Stimulated activated naive CD8-positive, alpha-beta T cell treated with anti-CD3 and anti-CD28 coated beads, Interleukin-15, amount 100 ng/mL, for 72 hours (primary cell): ENCODE results near the gene SRCAP.
A peak's percentile ranks its signal among the peaks of the same experiment; 100 is the strongest.
"Not testable (repeated sequence)": the region's sequence is repeated elsewhere in the genome, so short reads cannot be mapped to it uniquely, and the experiment has no call there.

ENCODE experiments used
- ATAC-seq: fragments of 150-1000 bp; cut with Tn5 transposase; 2 replicates; pipeline ENCODE4 v1.10.0; 2021; ENCODE audit warnings: mild to moderate bottlenecking, moderate library complexity
- DNase-seq, 2 donors: peaks; one replicate each; pipeline ENCODE4 v3.0.0; 2021 to 2022
- H3K27ac Mint-ChIP-seq, 2 donors: one replicate each; pipeline ENCODE4 v1.8.0; 2022; ENCODE audit warnings: mild to moderate bottlenecking in 2 of 2, mixed read lengths in 2 of 2, moderate library complexity in 2 of 2
- H3K27me3 Mint-ChIP-seq: one replicate; pipeline ENCODE4 v1.8.0; 2022; ENCODE audit warnings: mixed read lengths
- H3K4me1 Mint-ChIP-seq: one replicate; pipeline ENCODE4 v1.8.0; 2022; ENCODE audit warnings: mild to moderate bottlenecking, mixed read lengths
- H3K4me3 Mint-ChIP-seq, 2 donors: one replicate each; pipeline ENCODE4 v1.8.0; 2022; ENCODE audit warnings: mild to moderate bottlenecking in 2 of 2, mixed read lengths in 2 of 2, moderate library complexity in 1 of 2
- H3K9me3 Mint-ChIP-seq, 2 donors: one replicate each; pipeline ENCODE4 v1.8.0; 2022; ENCODE audit warnings: mixed read lengths in 2 of 2

Gene SRCAP

GRCh38 chr16:30675143-30675542, 23.8 kb upstream of the SRCAP start:
- no peak for ATAC-seq
- Mint-ChIP-seq H3K27ac (no peak overlapping the region), H3K4me3 (no peak overlapping the region), H3K9me3 (no peaks in the 10 kb centered on the region), H3K4me1 (no peaks in the 10 kb centered on the region), H3K27me3 (no peaks in the 10 kb centered on the region)
- DNase-seq = no peak

- H3K9me3 Mint-ChIP-seq = no peaks in the 10 kb centered on the region
- H3K4me3 Mint-ChIP-seq = no peak overlapping the region
- no peaks in the 10 kb centered on the region for H3K27me3 Mint-ChIP-seq
- ATAC-seq = no peak
- H3K27ac Mint-ChIP-seq = no peak overlapping the region
- DNase-seq = no peak
- no peaks in the 10 kb centered on the region for H3K4me1 Mint-ChIP-seq
Measured at GRCh38 chr16:30677931-30678585, 20.9 kb upstream of the SRCAP start.

DNA sequence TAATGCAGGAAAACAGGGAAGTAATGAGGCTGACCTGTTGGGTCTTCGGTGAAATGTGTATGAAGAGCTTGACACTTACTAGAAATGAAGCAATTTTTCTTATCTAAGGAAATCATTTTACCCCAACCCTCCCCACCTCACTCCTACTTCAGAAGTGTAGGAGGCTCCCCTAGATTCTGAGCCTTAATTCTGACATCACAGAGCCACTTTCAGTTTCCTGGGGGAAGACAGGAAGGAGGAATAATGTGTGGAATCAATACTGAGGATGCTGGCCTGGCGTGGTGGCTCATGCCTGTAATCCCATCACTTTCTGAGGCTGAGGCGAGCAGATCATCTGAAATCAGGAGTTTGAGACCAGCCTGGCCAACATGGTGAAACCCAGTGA, 20.4 kb upstream of the SRCAP start:
- no peaks in the 10 kb centered on the region for H3K9me3 Mint-ChIP-seq
- ATAC-seq = no peak
- no peak for DNase-seq
- H3K27ac Mint-ChIP-seq = no peak overlapping the region
- no peaks in the 10 kb centered on the region for H3K4me1 Mint-ChIP-seq
- no peaks in the 10 kb centered on the region for H3K27me3 Mint-ChIP-seq
- no peak overlapping the region for H3K4me3 Mint-ChIP-seq

DNA sequence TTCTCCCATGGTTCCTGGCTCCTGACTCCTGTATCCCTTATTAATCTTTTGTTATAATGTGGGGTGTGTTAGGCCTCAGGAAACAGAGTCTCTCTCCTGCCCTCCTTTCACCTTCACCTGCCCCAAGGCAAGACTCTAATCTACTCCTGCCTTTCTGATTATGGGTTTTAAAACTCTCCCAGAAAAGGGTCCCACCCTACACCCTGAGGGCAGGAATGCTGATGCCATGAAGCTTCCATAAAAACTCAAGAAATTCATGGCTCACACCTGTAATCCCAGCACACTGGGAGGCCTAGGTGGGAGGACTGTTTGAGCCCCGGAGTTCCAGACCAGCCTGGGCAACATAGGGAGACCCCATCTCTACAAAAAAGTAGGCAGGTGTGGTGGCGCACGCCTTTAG, 18.6 kb upstream of the SRCAP start:
- Mint-ChIP-seq H3K9me3 (no peaks in the 10 kb centered on the region), H3K4me3 (no peak overlapping the region), H3K27me3 (no peaks in the 10 kb centered on the region), H3K4me1 (no peaks in the 10 kb centered on the region), H3K27ac (no peak overlapping the region)
- ATAC-seq (no peak), DNase-seq (no peak)

- H3K27ac Mint-ChIP-seq = no peak overlapping the region
- H3K9me3 Mint-ChIP-seq = no peaks in the 10 kb centered on the region
- ATAC-seq (no peak), DNase-seq (no peak)
- H3K4me1 Mint-ChIP-seq = peaks cover 6% of the 10 kb centered on the region
- no peaks in the 10 kb centered on the region for H3K27me3 Mint-ChIP-seq
- H3K4me3 Mint-ChIP-seq = no peak overlapping the region
Measured at GRCh38 chr16:30688701-30689100, 10.3 kb upstream of the SRCAP start.

DNA sequence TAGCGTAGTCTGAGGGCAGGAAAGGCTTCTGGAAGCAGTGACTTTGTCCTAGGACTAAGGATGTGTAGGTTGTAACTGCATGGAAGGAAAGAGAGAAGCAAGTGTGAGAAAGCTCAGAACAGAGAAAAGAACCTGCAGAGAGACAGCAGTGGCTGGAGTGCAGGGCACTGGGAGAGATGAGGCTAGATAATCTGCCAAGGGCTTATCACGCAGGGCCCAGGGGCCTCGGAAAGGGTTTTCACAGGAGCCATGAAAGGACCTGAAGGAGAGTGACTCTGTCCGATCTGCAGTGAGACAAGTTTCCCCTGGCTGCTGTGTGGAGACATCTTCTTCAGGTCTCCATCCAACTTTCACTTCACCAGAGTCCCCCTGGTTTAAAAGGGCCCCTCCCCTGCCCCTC, 7.1 kb upstream of the SRCAP start:
- peaks cover 11% of the 10 kb centered on the region for H3K4me1 Mint-ChIP-seq
- ATAC-seq (no peak), DNase-seq (no peak)
- no peaks in the 10 kb centered on the region for H3K27me3 Mint-ChIP-seq
- H3K9me3 Mint-ChIP-seq = no peaks in the 10 kb centered on the region
- no peak overlapping the region for H3K27ac Mint-ChIP-seq
- H3K4me3 Mint-ChIP-seq = no peak overlapping the region

GRCh38 chr16:30692396-30693064, 6.4 kb upstream of the SRCAP start:
- no peak overlapping the region for H3K4me3 Mint-ChIP-seq
- no peaks in the 10 kb centered on the region for H3K27me3 Mint-ChIP-seq
- H3K27ac Mint-ChIP-seq = peak overlapping the region in 1 of 2 donors; percentile 13
- DNase-seq (no peak), ATAC-seq (no peak)
- no peaks in the 10 kb centered on the region for H3K9me3 Mint-ChIP-seq
- H3K4me1 Mint-ChIP-seq = peaks cover 17% of the 10 kb centered on the region

DNA sequence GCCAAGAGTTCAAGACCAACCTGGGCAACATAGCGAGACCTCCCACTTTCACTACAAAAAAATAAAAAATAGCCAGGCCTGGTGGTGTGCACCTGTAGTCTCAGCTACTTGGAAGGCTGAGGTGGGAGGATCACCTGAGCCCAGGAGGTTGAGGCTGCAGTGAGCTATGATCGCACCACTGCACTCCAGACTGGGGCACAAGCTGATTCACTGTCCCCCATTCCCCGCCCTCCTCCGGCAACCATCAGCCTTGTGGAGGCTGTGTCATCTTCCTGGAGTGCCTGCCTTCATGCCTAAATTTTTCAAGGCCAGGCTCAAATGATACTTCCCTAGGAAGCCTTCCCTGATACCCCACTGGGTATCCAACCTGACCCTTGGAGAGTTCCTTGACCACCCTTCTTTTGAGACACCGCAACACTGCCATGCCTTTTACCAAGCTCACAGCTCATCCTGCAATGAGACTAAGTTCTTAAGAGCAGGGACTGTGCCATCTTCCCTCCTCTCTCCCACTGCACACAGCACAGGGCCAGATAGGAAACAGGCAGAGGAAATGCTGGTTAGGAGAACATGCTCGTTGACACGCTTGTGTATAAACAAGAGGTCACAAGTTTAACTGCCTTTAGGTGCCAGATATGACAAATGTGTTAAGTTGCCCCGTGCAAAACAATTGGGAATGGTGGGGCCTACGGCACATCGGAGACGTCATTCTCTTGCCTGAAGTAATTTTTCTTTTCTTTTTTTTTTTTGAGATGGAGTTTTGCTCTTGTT, 3.9 kb upstream of the SRCAP start:
- H3K27me3 Mint-ChIP-seq = no peaks in the 10 kb centered on the region
- DNase-seq (no peak), ATAC-seq (no peak)
- H3K27ac Mint-ChIP-seq = no peak overlapping the region
- H3K4me1 Mint-ChIP-seq = peaks cover 36% of the 10 kb centered on the region
- H3K9me3 Mint-ChIP-seq = no peaks in the 10 kb centered on the region
- no peak overlapping the region for H3K4me3 Mint-ChIP-seq

DNA sequence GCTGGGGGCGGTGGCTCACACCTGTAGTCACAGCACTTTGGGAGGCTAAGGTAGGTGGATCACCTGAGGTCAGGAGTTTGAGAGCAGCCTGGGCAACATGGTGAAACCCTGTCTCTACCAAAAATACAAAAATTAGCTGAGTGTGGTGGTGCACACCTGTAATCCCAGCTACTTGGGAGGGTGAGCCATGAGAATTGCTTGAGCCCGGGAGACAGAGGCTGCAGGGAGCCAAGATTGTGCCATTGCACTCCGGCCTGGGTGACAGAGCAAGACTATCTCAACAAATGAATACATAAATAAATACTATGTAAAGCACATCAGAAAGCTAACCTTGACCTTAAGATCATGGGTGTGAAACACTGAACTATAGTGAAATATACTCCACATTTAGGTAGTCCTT, 2.3 kb upstream of the SRCAP start:
- H3K4me3 Mint-ChIP-seq, H3K9me3 Mint-ChIP-seq, DNase-seq, ATAC-seq, H3K27ac Mint-ChIP-seq, H3K27me3 Mint-ChIP-seq: not testable (repeated sequence)
- peaks cover 50% of the 10 kb centered on the region for H3K4me1 Mint-ChIP-seq

DNA sequence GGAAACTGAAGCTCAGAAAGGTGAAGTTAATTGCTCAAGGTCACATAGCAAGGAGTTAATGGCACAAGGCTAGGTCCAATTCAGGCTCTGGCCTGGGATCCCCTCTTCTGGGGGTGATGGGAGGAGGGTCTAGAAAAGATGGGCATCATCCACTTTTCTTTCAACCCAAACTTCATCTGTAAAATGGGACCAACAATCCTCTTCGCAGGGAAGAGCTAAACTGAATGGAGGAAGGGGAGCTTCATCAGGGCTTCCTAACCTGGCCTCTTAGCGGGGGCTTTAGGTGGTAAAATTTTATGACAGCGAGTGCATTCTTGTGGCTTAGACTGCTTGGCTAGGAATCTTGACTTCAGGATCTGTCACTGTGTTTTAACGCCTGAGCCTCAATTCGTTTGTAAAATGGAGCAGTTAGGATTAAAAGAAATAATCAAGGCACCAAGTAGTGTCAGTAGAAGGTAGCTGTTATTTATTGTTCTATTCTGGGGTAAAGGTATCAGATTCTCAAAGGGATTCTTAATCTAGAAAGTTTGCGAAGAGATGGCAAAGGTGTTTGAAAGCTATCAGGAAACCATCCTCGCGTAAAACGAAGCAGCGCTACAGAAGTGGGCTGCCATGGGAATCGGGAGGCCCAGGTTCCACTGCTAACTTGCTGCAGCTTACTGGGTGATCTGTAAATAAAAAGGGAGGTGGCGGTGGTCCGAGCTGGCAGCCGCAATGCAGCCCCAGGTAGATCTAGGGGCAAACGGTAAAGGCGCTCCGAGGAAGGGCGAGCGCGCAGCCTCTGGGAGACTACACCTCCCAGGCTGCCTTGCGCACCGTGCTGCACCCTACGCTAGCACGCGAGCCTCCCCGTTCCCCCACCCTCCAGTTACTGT, 1.5 kb upstream of the SRCAP start:
- peak; percentile 93 for ATAC-seq
- no peak for DNase-seq
- H3K4me1 Mint-ChIP-seq = peaks cover 51% of the 10 kb centered on the region
- peak overlapping the region; percentile 100 for H3K27ac Mint-ChIP-seq
- no peaks in the 10 kb centered on the region for H3K9me3 Mint-ChIP-seq
- H3K4me3 Mint-ChIP-seq = peak overlapping the region; percentile 84 to 98
- H3K27me3 Mint-ChIP-seq = no peaks in the 10 kb centered on the region

DNA sequence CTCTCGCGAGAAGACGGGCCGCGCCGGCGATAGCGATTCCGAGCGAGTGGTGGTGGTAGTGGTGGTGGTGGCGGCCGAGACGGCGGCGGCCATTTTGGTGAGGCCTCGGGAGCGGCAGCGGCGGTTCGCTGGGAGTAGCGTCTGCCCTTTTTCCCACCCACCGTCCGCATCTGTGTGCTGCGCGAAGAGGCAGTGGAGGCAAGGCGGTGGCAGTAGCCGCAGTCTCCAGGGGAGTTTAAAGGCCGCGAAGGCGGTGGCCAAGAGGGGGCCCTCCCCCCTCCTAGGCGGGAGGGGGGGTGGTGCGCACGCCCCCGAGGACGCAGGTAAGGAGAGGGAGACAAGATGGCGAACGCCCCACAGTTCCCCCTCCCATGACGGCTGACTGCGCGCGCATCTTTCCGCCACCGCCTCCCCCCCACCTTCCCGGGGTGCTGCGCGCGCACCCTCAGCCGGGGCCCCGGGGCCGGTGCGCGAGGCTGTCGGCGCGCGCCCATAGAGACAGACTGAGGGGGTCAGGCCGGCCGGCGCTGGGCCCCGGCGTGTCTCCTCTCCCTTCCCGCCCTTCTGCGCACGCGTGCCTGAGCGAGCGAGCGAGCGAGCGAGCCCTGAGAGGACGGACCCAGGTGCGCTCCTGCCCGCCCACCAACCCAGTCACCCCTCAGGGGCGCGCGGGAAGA, 694 bp upstream of the SRCAP start:
- H3K27me3 Mint-ChIP-seq = no peaks in the 10 kb centered on the region
- peaks cover 53% of the 10 kb centered on the region for H3K4me1 Mint-ChIP-seq
- H3K27ac Mint-ChIP-seq = peak overlapping the region; percentile 100
- H3K4me3 Mint-ChIP-seq = peak overlapping the region; percentile 84 to 98
- ATAC-seq (peak; percentile 80), DNase-seq (peak; percentile 99)
- H3K9me3 Mint-ChIP-seq = no peaks in the 10 kb centered on the region

- Mint-ChIP-seq H3K27ac (peak overlapping the region; percentile 89 to 98), H3K9me3 (no peaks in the 10 kb centered on the region), H3K27me3 (no peaks in the 10 kb centered on the region), H3K4me3 (peak overlapping the region; percentile 84 to 98), H3K4me1 (peaks cover 45% of the 10 kb centered on the region)
- ATAC-seq (no peak), DNase-seq (no peak)
Measured at GRCh38 chr16:30699615-30700099, 686 bp downstream of the SRCAP start.

- DNase-seq (no peak), ATAC-seq (no peak)
- Mint-ChIP-seq H3K4me1 (peaks cover 45% of the 10 kb centered on the region), H3K9me3 (no peaks in the 10 kb centered on the region), H3K4me3 (peak overlapping the region; percentile 84 to 98), H3K27me3 (no peaks in the 10 kb centered on the region), H3K27ac (peak overlapping the region in 1 of 2 donors; percentile 21)
Measured at GRCh38 chr16:30700491-30700890, 1.5 kb downstream of the SRCAP start.

DNA sequence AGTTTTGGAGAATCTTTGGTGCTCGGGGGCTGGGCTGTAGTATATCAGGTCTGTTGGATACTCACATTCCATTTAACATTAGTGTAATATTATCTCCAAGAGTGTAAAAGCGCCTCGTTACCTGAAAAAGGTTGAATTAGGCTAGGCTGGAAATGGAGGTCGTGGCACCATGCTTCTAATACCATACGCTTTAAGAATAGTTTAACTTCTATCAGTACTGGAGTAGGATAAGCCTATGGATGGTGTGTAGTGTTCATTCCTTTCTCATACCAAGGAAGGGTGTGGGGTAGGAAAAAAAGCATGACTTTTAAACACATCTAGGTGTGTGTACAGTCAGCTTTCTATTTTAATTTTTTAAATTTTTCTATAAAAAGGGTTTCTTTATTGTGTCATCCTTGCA, 2.0 kb downstream of the SRCAP start:
- H3K27me3 Mint-ChIP-seq = no peaks in the 10 kb centered on the region
- ATAC-seq = no peak
- DNase-seq = no peak
- H3K27ac Mint-ChIP-seq = peak overlapping the region in 1 of 2 donors; percentile 21
- H3K4me3 Mint-ChIP-seq = peak overlapping the region in 1 of 2 donors; percentile 35
- peaks cover 45% of the 10 kb centered on the region for H3K4me1 Mint-ChIP-seq
- no peaks in the 10 kb centered on the region for H3K9me3 Mint-ChIP-seq

DNA sequence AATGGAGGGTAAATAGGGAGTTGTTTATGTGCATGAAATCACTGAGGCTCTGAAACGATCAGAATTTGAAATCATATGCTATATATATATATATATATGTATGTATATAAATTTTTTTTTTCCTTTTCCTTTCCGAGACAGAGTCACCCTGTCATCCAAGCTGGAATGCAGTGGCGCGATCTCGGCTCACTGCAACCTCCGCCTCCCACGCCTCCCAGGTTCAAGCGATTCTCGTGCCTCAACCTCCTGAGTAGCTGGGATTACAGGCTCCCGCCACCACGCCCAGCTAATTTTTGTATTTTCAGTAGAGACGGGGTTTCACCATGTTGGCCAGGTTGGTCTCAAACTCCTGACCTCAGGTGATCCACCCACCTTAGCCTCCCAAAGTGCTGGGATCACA, 4.1 kb downstream of the SRCAP start:
- ATAC-seq, DNase-seq, H3K27me3 Mint-ChIP-seq, H3K4me3 Mint-ChIP-seq, H3K9me3 Mint-ChIP-seq, H3K27ac Mint-ChIP-seq: not testable (repeated sequence)
- H3K4me1 Mint-ChIP-seq = peaks cover 32% of the 10 kb centered on the region
